Stimulated activated CD4-positive, alpha-beta T cell treated with anti-CD3 and anti-CD28 coated beads, Interleukin-15, amount 100 ng/mL, for 48 hours (primary cell): ENCODE results near the gene ABCG4.
"Not testable (repeated sequence)": the region's sequence is repeated elsewhere in the genome, so short reads cannot be mapped to it uniquely, and the experiment has no call there.

ENCODE experiments used
- DNase-seq, 2 donors: peaks; one replicate each; pipeline ENCODE4 v3.0.0-alpha.2; 2020; ENCODE audit warnings: low read depth in 2 of 2

The ABCG4 gene

DNA sequence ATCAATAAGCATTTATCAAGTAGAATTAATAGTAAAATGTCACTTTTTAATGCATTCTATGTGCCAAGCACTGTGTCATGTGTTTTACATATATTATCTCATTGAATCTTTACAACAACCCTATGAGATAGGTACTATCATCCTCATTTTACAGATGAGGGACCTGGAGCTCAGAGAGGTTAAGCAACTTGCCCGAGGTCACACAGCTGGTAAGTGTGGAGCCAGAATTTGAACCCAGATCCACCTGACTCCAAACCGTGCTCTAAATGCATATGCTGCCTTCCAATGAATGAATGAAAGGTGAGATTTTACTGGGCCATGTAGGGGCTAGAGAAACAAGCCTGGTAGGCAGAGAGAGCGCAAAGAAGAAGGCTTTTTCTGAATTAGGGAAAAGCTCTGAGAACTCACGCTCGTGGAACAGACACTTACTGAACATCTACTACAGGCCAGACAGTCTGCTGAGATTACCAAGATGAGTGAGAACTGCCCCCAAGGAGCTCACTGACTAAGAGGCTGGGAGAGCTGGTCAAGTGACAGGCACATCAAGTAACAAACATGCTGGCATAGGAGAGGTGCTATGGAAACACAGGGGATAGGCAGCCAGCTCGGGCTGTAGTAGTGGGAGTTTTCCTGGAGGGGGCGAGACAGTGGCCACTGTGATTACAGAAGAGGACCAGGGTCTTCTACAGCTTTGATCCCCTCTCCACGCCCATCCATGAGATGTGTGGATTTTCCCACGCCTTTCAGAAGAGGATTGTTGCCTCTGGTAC lies 4.4 kb downstream of the ABCG4 start:
- no peak for DNase-seq

DNA sequence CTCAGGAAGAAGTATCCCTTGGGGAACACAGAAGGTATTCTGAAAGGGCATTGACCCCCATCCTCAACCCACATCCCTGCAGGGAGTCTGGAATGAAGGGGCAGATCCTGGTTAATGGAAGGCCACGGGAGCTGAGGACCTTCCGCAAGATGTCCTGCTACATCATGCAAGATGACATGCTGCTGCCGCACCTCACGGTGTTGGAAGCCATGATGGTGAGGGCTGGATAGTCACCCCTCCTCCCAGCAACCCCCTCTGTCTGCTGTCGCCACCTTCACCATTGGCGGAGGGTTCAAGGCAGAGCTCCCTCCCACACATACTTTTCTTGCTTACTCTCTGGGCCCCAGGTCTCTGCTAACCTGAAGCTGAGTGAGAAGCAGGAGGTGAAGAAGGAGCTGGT lies 5.3 kb downstream of the ABCG4 start:
- DNase-seq = no peak

DNA sequence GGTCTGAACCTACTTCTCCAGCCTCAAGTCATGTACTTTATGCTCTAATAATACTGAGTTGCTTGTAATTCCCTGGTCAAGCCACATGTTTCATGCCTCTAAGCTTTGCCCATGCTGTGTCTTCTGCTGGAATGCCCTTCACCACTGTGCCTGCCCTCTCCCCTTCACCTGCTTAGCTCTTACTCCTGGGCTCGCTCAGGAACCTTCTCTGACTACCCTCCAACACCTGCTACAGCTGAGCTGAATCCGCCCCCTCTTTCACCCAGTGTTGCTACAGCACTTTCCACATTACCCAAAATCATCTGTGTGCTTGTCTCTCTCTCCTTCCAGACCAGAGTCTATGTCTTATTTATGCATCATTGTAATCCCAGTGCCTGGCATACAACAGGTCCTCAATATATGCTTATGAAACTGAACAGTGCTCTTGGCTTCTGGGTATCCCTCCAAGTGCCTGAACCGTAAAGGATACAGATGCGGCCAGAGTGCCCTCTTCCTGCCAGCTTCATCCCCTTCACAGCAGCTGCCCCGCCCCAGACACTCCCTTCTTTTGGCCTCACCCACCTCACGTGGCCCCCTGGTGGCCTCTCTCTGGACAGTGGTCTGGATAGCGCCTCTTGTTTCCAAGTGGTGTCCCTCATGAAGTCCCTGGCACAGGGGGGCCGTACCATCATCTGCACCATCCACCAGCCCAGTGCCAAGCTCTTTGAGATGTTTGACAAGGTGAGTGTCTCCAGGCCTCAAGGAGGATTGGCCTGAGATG lies 7.1 kb downstream of the ABCG4 start:
- no peak for DNase-seq

DNA sequence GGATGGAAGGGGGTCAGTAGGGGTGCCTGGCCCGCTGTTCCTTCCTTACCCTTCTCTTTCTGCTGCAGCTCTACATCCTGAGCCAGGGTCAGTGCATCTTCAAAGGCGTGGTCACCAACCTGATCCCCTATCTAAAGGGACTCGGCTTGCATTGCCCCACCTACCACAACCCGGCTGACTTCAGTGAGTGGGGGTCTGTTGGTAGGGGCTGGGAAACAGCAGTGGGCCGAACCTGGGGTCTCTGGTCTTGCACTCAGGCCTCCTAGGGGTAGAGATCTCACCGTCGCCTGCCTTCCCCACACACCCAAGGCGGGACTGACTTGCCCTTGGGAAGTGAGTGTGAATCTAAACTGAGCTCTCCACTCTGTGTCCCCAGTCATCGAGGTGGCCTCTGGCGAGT lies 7.6 kb downstream of the ABCG4 start:
- no peak for DNase-seq

DNA sequence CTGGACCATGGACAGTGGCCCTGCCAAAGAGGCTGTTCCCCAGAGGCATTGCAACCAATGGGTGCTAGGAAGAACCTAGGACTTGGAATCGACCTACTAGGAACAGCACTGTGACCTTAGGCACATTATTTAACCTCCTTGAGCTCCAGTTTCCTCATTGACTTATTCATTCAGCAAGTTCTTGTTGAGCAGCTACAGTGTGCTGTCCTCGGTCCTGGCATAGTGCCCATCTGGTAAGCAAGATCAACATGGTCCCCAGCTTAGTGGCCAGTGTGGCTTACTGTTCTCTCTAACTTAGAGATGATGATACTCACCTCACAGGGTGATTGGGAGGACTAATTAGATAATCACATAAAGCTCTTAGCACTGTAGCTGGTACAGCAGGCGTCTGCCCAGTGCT lies 8.2 kb downstream of the ABCG4 start:
- DNase-seq = no peak

DNA sequence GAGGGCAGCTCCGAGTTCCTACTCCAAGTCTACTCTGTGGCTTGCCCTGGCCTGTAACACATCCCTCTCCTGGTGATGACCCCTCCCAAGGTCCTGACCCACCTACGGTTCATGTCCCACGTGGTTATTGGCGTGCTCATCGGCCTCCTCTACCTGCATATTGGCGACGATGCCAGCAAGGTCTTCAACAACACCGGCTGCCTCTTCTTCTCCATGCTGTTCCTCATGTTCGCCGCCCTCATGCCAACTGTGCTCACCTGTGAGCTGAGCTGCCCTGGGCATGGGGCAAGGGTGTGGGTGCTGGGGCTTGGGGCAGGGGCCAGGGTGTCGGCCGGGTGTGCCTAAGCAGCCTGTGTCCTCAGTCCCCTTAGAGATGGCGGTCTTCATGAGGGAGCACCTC lies 9.6 kb downstream of the ABCG4 start:
- DNase-seq = no peak

DNA sequence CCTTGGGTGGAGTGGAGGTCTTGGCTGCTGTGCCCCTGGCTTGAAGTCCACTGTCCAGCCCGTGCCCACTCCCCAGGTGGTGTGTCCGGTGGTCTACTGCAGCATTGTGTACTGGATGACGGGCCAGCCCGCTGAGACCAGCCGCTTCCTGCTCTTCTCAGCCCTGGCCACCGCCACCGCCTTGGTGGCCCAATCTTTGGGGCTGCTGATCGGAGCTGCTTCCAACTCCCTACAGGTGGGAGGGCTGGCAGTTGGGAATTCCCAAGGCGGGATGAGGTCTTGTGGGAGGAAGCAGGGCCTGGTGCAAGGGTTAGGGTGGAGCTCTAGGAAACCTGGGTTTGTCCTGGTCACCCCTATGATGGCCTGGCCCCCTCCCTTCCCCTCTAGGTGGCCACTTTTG lies 11.3 kb downstream of the ABCG4 start:
- DNase-seq = no peak

DNA sequence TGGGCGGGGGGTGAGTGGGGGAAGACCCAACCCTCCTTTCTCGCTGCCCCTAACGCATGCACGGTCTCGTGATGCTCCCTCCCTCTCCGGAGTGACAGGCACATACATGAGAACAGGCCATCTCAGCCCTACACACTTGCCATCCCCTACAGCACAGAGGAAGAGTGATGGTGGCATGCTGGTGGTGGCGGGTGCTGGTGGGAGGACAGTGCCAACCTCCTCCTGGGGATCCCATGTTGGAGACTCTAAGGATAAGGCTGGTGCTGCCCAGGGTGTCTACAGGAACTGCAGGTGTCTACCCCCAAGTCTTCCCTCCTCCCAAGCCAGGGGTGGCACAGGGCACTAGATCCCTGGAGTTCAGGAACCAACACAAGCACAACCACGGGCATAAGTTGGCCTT lies 13.0 kb downstream of the ABCG4 start:
- DNase-seq = no peak

DNA sequence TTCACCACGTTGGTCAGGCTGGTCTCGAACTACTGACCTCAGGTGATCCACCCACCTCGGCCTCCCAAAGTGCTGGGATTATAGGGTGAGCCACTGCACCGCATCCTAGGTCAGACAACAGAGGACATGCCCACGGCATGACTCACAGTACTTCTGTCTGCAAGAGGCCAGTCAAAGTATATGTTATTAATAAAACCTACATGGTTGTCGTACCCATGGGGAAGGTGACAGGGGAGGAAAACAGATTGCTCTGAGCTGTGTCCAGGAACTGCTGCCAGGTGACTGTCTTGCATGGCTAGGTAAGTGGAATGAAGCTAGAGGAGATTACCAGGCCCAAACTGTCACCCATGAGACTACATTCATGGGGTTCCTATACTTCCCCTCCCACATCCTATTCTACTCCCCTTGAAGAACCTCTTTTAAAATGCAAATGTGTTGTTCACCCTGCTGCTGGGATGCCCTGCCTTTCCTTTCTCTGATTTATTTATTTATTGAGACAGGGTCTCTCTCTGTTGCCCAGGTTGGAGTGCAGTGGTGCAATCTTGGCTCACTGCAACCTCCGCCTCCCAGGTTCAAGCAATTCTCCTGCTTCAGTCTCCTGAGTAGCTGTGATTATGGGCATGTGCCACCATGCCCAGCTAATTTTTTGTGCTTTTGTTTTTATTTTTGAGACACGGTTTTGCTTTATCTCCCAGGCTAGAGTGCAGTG lies 17.7 kb downstream of the ABCG4 start:
- no peak for DNase-seq

DNA sequence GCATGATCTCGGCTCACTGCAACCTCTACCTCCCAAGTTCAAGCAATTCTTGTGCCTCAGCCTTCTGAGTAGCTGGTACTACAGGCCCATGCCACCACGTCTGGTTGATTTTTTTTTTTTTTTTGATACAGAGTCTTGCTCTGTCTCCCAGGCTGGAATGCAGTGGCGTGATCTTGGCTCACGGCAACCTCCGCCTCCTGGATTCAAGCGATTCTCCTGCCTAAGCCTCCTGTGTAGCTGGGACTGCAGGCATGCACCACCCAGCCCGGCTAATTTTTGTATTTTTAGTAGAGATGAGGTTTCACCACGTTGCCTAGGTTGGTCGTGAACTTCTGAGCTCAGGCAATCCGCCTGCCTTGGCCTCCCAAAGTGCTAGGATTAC lies 18.2 kb downstream of the ABCG4 start:
- not testable (repeated sequence) for DNase-seq

DNA sequence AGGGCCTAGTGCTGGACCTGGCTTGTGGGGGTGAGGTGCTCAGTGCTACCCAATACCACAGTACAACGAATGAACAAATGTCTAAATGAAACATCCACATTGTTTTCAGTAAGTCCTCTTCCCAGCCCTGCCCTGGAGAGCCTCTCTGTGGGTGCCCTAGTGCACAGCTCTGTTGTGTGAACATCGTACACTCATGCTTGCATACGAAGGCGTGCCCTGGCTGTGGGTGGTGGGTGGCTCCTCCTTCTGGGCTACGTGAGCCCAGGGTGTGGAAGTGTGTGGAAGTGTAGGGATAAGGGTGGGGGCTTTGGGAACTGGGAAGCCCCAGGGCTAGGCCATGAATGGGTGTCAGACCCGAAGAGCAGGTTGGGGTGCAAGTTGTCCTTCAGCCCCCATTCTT lies 19.1 kb downstream of the ABCG4 start:
- no peak for DNase-seq

DNA sequence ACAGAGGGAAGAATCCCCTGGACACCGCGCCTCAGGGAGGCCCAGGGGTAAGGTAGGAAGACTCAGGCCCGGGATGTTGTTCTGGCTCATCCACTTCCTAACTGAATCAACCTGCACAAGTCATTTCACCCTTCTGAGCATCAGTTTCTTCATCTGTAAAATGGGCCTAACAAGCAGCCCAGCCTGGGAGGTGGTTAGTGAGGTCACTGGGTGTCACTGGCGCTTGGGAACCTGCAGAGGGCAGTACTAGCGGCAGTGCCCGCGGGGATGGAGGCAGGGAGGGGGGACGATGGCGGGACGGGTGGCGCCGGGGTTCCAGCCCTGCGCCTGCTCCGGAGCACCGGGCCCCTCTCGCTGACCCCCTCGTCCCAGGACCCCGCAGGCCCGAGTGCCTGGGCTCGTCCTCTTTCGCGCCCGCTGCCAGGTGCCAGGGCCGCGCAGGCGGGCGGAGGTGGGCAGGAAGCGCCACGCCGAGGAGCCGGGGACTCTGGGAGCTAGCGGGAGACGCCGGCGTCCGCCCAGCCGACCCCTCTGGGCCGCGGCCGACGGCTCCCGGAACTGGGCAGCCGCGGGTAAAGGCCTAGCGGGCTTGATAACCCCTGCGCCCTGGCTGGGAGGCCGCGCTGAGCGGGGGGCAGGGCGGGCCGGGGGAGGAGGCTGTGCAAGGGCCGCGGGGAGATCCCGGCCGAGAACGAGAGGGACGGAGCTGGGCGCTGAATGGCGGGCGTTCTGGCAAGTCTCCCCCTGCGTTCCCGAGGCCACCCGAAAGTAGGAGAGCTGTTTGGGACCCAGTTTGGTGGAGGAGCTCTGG lies 19.8 kb downstream of the ABCG4 start, which contains the start of gene NLRX1:
NLRX1 (plus strand) TSS at position 255 of the 811 bp plus-strand sequence. CDS start 2,679 bp downstream, outside the sequence.
- peak; percentile 80 to 85 for DNase-seq

DNA sequence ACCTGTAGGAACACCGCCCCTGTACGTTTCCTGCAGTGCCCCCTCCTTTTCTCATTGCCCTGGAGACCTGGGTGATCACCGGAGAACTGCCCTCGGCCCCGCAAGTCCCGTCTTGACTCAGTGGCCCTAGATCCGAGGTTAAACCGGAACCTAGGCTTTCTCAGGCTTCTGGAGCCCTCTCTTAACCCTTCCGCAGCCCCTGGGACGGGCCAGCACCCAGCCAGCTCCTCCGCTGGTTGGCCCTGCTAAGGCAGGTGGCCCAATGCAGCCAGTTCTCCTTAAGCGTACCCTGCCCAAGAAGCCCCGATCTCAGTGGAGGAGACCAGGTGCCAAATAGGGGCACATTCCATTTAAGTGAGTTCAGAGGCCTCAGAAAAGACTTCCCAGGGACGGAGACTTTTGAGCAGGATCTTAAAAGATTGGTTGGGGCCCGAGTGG lies 20.4 kb downstream of the ABCG4 start:
- DNase-seq = peak; percentile 17 to 32

DNA sequence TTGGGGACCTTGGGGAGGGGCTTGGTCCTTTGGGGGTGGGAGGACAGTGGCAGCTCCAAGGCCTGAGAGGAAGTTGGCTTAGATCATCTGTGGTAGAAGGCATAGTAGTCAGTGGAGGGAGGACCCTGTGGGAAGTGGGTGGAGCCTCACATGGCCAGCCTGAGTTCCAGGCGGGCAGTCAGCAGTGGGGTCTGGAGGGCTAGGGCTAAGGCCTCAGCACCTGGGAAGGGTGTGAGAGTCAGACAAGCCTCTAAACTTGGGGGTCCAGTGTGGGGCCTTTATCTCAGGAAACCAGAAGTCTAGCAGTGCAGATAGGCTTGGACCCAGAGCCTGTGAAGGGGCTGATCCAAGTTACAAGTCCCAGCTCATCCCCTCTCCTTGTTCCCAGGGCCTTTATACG lies 23.7 kb downstream of the ABCG4 start:
- no peak for DNase-seq

DNA sequence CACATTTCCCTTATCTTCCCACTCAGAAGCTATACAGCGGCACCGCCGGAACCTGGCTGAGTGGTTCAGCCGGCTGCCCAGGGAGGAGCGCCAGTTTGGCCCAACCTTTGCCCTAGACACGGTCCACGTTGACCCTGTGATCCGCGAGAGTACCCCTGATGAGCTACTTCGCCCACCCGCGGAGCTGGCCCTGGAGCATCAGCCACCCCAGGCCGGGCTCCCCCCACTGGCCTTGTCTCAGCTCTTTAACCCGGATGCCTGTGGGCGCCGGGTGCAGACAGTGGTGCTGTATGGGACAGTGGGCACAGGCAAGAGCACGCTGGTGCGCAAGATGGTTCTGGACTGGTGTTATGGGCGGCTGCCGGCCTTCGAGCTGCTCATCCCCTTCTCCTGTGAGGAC lies 24.6 kb downstream of the ABCG4 start:
- DNase-seq = no peak

DNA sequence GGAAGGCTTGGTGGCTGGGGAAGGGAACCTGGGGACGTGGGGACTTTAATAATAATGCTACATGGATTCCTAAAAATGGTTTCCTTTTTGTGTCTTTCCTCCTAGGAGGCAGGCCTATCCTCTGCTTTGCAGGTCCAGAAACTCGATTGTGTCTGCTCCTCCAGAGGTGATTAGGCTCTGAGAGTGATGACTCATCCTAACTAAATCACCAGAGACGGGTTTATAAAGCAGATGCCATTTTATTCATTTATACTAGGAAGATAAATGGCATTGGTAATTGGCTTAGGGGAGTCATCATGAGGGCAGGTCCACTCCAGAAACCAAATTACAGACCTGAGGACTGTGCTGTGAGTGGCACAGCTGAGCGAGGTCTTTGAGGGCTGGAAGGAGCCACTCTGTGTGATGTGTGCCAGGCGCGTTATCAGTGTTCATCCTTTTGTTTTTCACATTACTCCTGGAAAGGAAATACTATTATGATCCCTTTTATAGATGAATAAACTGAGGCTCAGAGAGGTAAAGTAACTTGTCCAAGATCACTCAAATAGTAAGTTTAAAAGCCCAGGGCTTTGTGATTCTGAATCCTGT lies 26.7 kb downstream of the ABCG4 start:
- no peak for DNase-seq

DNA sequence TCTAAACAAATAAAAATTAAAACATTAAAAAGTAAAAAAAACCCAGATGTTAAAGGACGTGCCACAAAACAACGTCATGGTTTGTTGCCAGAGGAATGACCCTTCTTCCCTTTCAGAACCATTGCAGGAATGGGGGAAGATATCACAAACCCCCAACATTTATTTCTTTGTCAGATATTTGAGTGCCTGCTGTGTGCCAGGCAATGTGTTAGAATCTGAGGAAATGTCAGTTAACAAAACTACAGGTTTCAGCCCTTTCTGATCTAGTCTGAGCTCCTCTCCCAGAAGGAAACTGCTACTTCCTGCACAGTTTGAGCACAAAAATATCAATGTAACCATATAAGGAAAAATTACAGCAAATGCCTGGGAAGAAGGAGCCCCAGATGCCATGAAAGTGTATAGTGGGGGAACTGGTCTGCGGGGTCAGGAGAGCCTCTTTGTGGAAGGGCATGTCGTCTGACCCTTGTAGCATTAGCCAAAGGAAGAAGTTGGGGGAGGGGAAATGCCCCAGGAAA lies 29.4 kb downstream of the ABCG4 start:
- DNase-seq = no peak

DNA sequence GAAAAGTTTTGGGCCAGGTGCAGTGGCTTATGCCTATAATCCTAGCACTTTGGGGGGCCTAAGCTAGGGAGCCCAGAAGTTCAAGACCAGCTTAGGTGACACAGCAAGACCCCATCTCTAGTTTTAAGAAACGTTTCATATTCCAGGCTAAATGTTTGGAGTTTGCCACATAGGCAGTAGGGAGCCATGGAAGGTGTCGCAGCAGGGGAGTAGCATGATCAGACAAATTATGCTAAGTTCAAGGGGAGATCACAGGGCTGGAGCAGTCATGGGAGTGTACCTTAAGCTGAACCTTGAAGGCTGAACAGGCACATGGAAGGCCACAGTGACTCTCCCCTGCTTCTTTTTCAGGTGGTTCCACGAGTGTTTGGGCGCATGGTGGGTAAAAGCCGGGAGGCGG lies 30.5 kb downstream of the ABCG4 start:
- no peak for DNase-seq

DNA sequence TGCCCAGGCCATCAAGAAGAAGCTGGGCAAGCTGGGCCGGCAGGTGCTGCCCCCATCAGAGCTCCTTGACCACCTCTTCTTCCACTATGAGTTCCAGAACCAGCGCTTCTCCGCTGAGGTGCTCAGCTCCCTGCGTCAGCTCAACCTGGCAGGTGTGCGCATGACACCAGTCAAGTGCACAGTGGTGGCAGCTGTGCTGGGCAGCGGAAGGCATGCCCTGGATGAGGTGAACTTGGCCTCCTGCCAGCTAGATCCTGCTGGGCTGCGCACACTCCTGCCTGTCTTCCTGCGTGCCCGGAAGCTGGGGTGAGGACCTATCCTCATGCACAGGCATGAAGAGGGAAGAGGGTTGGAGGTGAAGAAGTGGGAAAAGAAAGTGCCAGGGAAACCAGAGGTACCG lies 31.1 kb downstream of the ABCG4 start:
- DNase-seq = no peak

DNA sequence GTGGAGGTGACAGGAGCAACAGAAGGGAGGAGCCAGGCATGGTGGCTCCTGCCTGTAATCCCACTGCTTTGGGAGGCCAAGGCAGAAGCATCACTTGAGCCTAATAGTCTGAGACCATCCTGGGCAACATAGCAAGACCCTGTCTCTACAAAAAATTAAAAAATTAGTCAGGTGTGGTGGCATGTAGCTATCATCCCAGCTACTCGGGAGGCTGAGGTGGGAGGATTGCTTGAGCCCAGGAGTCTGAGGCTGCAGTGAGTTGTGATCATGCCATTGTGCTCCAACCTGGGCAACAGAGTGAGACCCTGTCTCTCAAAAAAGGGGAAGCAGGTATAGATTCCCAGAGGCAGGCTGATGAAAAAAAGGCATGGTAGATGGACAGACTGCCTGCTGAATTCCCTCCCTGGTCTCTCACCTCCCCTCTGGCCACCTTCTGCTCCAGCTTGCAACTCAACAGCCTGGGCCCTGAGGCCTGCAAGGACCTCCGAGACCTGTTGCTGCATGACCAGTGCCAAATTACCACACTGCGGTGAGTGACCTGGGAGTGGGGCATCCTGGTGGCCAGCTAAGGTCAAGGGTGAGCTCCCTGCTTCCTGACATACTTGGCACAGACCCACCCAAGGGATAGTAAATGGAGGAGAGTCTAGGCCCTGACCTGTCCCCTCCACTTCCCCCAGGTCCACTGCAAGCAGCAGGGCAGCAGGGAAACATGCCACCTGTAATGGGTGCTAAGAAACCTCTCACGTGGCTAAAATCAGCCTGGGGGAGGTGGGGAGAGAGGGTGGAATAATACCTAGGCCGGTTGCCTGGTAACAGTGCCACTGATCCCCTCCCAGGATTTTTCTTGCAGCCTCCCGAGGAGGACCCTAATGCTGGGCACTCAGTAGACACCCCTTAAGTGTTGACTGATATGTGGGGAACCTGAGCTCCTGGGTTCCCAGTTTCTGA lies 32.2 kb downstream of the ABCG4 start:
- DNase-seq = no peak
